ENCODE measurements around the gene HOXC4.
"Not testable (repeated sequence)": the region's sequence is repeated elsewhere in the genome, so short reads cannot be mapped to it uniquely, and the experiment has no call there.

DNA sequence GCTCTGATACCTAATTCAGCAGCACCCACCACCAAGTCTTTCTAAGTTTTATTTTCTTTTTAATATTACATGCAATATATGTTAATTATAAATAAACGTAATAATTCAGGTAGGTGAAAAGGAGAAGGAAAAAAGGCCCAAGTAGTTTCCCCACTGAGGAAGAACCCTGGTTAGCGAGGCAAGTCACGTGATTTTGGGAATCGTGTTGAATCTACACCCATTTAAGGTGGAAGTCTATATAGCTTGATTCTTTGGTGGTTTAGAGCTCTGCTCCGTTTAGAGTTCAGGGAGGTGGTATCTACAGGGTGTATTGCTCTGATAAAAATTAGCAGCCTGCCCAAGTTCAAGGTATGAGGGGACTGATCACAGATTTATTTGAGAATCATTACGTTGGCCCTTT lies 47.0 kb downstream of the HOXC4 start:
- not testable (repeated sequence) for TF ChIP-seq POLR2A (IDR thresholded peaks at IDR 0.05)
- TF ChIP-seq, protein P1, sequence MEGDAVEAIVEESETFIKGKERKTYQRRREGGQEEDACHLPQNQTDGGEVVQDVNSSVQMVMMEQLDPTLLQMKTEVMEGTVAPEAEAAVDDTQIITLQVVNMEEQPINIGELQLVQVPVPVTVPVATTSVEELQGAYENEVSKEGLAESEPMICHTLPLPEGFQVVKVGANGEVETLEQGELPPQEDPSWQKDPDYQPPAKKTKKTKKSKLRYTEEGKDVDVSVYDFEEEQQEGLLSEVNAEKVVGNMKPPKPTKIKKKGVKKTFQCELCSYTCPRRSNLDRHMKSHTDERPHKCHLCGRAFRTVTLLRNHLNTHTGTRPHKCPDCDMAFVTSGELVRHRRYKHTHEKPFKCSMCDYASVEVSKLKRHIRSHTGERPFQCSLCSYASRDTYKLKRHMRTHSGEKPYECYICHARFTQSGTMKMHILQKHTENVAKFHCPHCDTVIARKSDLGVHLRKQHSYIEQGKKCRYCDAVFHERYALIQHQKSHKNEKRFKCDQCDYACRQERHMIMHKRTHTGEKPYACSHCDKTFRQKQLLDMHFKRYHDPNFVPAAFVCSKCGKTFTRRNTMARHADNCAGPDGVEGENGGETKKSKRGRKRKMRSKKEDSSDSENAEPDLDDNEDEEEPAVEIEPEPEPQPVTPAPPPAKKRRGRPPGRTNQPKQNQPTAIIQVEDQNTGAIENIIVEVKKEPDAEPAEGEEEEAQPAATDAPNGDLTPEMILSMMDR (IDR thresholded peaks at IDR 0.05): not testable (repeated sequence)

Data from vagina (tissue), 2 donors.